ENCODE data around the gene PRKCI. TPM values are rescaled to one million over a fixed set of nuclear protein-coding genes. Genes with fewer than 3 reads are reported as not detected.
A peak's percentile ranks its signal among the peaks of the same experiment; 100 is the strongest.

PRKCI gene
- total RNA-seq, 1 experiment from 2014 or later: 43.7 TPM

DNA sequence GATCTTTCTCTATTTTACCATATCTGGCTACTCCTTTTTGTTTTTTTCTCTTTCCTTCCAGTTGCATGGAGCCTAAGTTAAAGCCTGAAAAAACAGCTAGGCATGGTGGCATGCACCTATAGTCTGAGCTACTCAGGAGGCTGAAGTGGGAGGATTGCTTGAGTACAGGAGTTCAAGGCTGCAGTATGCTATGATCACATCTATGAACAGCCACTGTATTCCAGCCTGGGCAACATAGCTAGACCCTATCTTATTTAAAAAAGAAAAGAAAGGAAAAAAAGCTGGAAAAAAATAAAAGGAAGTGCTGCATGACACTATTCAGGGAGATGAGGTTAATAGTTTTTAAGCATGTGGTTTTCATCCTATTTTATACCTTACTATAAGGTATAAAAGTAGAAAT lies 131.3 kb downstream of the PRKCI start:
- no peaks in the 10 kb centered on the region for H3K27me3 ChIP-seq (ENCODE audit: control insufficient read depth, insufficient read depth, low read length)
- POLR2A ChIA-PET: no interaction called here
- no peaks in the 10 kb centered on the region for H3K36me3 ChIP-seq (ENCODE audit: control insufficient read depth, insufficient read depth, low read length)
- in situ Hi-C loops (cut with HindIII; ENCODE audit: low pct_unique_long_range_greater_than_20kb, low sequenced_read_pairs): no loop called here
- peak overlapping the region; percentile 17; the same call in 1 of the 2 replicates for H3K27ac ChIP-seq (ENCODE audit: low read length)
- no peak overlapping the region for H3K4me3 ChIP-seq (ENCODE audit: low read depth in 2 of 2, low read length in 2 of 2)
- H3K4me1 ChIP-seq (ENCODE audit: control insufficient read depth, insufficient read depth, low read length): peaks cover 14% of the 10 kb centered on the region
- no peaks in the 10 kb centered on the region for H3K9me3 ChIP-seq (ENCODE audit: control insufficient read depth, insufficient read depth, low read depth, low read length)
- DNase-seq (ENCODE audit: low read depth, low spot score) (no peak), ATAC-seq (no peak)
- BruUV-seq (replicated peaks): no TSS peak
- TF ChIP-seq, protein P1, sequence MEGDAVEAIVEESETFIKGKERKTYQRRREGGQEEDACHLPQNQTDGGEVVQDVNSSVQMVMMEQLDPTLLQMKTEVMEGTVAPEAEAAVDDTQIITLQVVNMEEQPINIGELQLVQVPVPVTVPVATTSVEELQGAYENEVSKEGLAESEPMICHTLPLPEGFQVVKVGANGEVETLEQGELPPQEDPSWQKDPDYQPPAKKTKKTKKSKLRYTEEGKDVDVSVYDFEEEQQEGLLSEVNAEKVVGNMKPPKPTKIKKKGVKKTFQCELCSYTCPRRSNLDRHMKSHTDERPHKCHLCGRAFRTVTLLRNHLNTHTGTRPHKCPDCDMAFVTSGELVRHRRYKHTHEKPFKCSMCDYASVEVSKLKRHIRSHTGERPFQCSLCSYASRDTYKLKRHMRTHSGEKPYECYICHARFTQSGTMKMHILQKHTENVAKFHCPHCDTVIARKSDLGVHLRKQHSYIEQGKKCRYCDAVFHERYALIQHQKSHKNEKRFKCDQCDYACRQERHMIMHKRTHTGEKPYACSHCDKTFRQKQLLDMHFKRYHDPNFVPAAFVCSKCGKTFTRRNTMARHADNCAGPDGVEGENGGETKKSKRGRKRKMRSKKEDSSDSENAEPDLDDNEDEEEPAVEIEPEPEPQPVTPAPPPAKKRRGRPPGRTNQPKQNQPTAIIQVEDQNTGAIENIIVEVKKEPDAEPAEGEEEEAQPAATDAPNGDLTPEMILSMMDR (IDR thresholded peaks at IDR 0.05): no peak
- TF ChIP-seq TCF7L2 (IDR thresholded peaks at IDR 0.05; ENCODE audit: low read depth, low read length): no peak
- TF ChIP-seq POLR2AphosphoS5 (IDR thresholded peaks at IDR 0.05; ENCODE audit: low read depth, low read length): no peak
- no peak for TF ChIP-seq SIN3A (IDR thresholded peaks at IDR 0.05; ENCODE audit: borderline replicate concordance, insufficient read depth, low read depth, low read length)
- TF ChIP-seq, protein P2, sequence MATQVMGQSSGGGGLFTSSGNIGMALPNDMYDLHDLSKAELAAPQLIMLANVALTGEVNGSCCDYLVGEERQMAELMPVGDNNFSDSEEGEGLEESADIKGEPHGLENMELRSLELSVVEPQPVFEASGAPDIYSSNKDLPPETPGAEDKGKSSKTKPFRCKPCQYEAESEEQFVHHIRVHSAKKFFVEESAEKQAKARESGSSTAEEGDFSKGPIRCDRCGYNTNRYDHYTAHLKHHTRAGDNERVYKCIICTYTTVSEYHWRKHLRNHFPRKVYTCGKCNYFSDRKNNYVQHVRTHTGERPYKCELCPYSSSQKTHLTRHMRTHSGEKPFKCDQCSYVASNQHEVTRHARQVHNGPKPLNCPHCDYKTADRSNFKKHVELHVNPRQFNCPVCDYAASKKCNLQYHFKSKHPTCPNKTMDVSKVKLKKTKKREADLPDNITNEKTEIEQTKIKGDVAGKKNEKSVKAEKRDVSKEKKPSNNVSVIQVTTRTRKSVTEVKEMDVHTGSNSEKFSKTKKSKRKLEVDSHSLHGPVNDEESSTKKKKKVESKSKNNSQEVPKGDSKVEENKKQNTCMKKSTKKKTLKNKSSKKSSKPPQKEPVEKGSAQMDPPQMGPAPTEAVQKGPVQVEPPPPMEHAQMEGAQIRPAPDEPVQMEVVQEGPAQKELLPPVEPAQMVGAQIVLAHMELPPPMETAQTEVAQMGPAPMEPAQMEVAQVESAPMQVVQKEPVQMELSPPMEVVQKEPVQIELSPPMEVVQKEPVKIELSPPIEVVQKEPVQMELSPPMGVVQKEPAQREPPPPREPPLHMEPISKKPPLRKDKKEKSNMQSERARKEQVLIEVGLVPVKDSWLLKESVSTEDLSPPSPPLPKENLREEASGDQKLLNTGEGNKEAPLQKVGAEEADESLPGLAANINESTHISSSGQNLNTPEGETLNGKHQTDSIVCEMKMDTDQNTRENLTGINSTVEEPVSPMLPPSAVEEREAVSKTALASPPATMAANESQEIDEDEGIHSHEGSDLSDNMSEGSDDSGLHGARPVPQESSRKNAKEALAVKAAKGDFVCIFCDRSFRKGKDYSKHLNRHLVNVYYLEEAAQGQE (IDR thresholded peaks at IDR 0.05; ENCODE audit: insufficient read depth in 1 of 2, low read depth in 2 of 2, low read length in 1 of 2): no peak
- CTCF ChIA-PET: no interaction called here
- intact Hi-C loops (cut with micrococcal nuclease; ENCODE audit: unreplicated experiment): no loop called here

DNA sequence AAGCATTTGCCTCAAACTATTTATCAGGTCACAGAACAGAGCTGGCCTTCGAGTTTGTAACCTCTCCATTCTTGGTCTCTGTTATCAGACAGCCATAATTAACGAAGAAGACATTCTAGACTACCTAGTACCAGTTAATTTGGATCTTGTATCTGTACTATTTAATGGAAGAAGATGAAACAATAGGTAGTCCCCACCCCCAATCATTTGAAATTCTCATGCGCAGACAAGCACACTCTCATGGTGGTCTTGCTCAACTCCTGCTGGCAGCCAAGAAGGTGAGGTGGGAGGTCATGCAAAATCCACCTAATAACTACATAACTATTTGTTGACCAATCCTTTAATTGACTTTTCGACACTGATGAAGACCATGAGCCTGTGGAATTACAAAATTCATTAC lies 132.5 kb downstream of the PRKCI start:
- DNase-seq (ENCODE audit: low read depth, low spot score) (no peak), ATAC-seq (no peak)
- peaks cover 22% of the 10 kb centered on the region for H3K4me1 ChIP-seq (ENCODE audit: control insufficient read depth, insufficient read depth, low read length)
- H3K27me3 ChIP-seq (ENCODE audit: control insufficient read depth, insufficient read depth, low read length): no peaks in the 10 kb centered on the region
- no peak overlapping the region for H3K4me3 ChIP-seq (ENCODE audit: low read depth in 2 of 2, low read length in 2 of 2)
- H3K27ac ChIP-seq (ENCODE audit: low read length): peak overlapping the region; percentile 99; the same call in 1 of the 2 replicates
- BruUV-seq (replicated peaks): no TSS peak
- in situ Hi-C loops (cut with HindIII; ENCODE audit: low pct_unique_long_range_greater_than_20kb, low sequenced_read_pairs) (no loop called here), intact Hi-C loops (cut with micrococcal nuclease; ENCODE audit: unreplicated experiment) (no loop called here)
- H3K9me3 ChIP-seq (ENCODE audit: control insufficient read depth, insufficient read depth, low read depth, low read length): no peaks in the 10 kb centered on the region
- ChIA-PET CTCF (no interaction called here), POLR2A (no interaction called here)
- peaks cover 1% of the 10 kb centered on the region; the same call in 1 of the 2 replicates for H3K36me3 ChIP-seq (ENCODE audit: control insufficient read depth, insufficient read depth, low read length)
- TF ChIP-seq SIN3A (IDR thresholded peaks at IDR 0.05; ENCODE audit: borderline replicate concordance, insufficient read depth, low read depth, low read length) (no peak), POLR2AphosphoS5 (IDR thresholded peaks at IDR 0.05; ENCODE audit: low read depth, low read length) (no peak), TCF7L2 (IDR thresholded peaks at IDR 0.05; ENCODE audit: low read depth, low read length) (no peak)
- TF ChIP-seq, protein P1 (IDR thresholded peaks at IDR 0.05): no peak
- TF ChIP-seq, protein P2 (IDR thresholded peaks at IDR 0.05; ENCODE audit: insufficient read depth in 1 of 2, low read depth in 2 of 2, low read length in 1 of 2): no peak

Other genes starting within 250 kb of the PRKCI start
- gene GPR160, start 184.4 kb upstream of the PRKCI start, total RNA-seq (2021; ENCODE audit: unreplicated experiment): 0.18 TPM
- 53.8 TPM for gene PHC3, start 40.7 kb upstream of the PRKCI start, total RNA-seq (2021; ENCODE audit: unreplicated experiment)
- gene SKIL, start 135.3 kb downstream of the PRKCI start, total RNA-seq (2021; ENCODE audit: unreplicated experiment): 94.2 TPM
- gene CLDN11, start 196.4 kb downstream of the PRKCI start, total RNA-seq (2021; ENCODE audit: unreplicated experiment): 1.9 TPM